Measurements from ENCODE around the gene KLHDC10. TPM values are rescaled to one million over a fixed set of nuclear protein-coding genes. Genes with fewer than 3 reads are reported as not detected.

KLHDC10 gene
- total and polyA plus RNA-seq, 2 donors (not counting 3 experiments of a cell fraction or from before 2014, with no cell fraction given), result 14.9 to 31.3 TPM

- Histone ChIP-seq H3K9me3 (replicated peaks; ENCODE audit: control insufficient read depth, insufficient read depth, low read length) (no peaks in the 10 kb centered on the region), H3K79me2 (ENCODE audit: control insufficient read depth, insufficient read depth, low read length) (no peaks in the 10 kb centered on the region), H4K20me1 (replicated peaks; ENCODE audit: control insufficient read depth, extremely low read depth, insufficient read depth, low read length) (no peaks in the 10 kb centered on the region), H3K4me2 (ENCODE audit: insufficient read depth, low read length) (no peak overlapping the region), H3K4me3 (replicated peaks in 1 of 3; ENCODE audit: insufficient read depth in 1 of 3, low read depth in 1 of 3, low read length in 3 of 3) (no peak overlapping the region), H2AFZ (ENCODE audit: low read depth, low read length) (no peak overlapping the region), H3K4me1 (ENCODE audit: control insufficient read depth, extremely low read depth, insufficient read depth, low read length) (no peaks in the 10 kb centered on the region), H3K27me3 (ENCODE audit: control insufficient read depth in 2 of 2, insufficient read depth in 2 of 2, low read length in 2 of 2) (no peaks in the 10 kb centered on the region), H3K9ac (replicated peaks; ENCODE audit: extremely low read depth, insufficient read depth, low read length) (no peak overlapping the region), H3K9me1 (replicated peaks; ENCODE audit: control insufficient read depth, extremely low read depth, insufficient read depth, low read length) (no peaks in the 10 kb centered on the region), H3K36me3 (ENCODE audit: control insufficient read depth in 2 of 2, extremely low read depth in 1 of 2, insufficient read depth in 2 of 2, low read length in 2 of 2) (peaks cover 9 to 12% of the 10 kb centered on the region in 2 experiments), H3K27ac (ENCODE audit: insufficient read depth, low read depth, low read length) (no peak overlapping the region)
- DNase-seq (ENCODE audit: low read depth, low spot score), result no peak
- ChIA-PET POLR2A (no interaction called here), CTCF (interaction anchor here (0.8 kb wide), 2 partner anchors 15 to 626 kb away, joined by 3 read pairs; no protein-coding TSS in a partner anchor)
- intact Hi-C loops (cut with micrococcal nuclease), result no loop called here
- no TSS peak for BruUV-seq (replicated peaks)
- FAIRE-seq, result no peak
- TF ChIP-seq FOS (IDR thresholded peaks at IDR 0.05; ENCODE audit: borderline replicate concordance, insufficient read depth, low read length) (no peak), CTCF (IDR thresholded peaks at IDR 0.05; ENCODE audit: extremely low read depth in 1 of 2, insufficient read depth in 1 of 2, low read depth in 1 of 2, low read length in 2 of 2) (no peak), EZH2 (IDR thresholded peaks at IDR 0.05; ENCODE audit: borderline replicate concordance, low read depth, low read length, severe bottlenecking) (no peak), GATA2 (IDR thresholded peaks at IDR 0.05; ENCODE audit: insufficient read depth, insufficient read length, low read depth, low read length) (no peak), MYC (IDR thresholded peaks at IDR 0.05; ENCODE audit: low read depth, low read length) (no peak), POLR2AphosphoS5 (IDR thresholded peaks at IDR 0.05; ENCODE audit: insufficient read depth, low read depth, low read length) (no peak), JUN (IDR thresholded peaks at IDR 0.05; ENCODE audit: borderline replicate concordance, insufficient read depth, insufficient read length, low read depth) (no peak), MAX (IDR thresholded peaks at IDR 0.05; ENCODE audit: insufficient read depth, insufficient read length) (no peak), POLR2A (IDR thresholded peaks at IDR 0.05; ENCODE audit: low read depth, low read length) (no peak)
- dilution Hi-C loops (cut with MboI; ENCODE audit: extremely low pct_ligation_motif_present, low sequenced_read_pairs), result no loop called here
Measured at GRCh38 chr7:130131964-130132875, 61.9 kb downstream of the KLHDC10 start.

Measured in endothelial cell of umbilical vein (primary cell).